B cell (primary cell): ENCODE results near the gene WBP1. TPM values are rescaled to one million over a fixed set of nuclear protein-coding genes. Genes with fewer than 3 reads are reported as not detected.
"Not testable (repeated sequence)": the region's sequence is repeated elsewhere in the genome, so short reads cannot be mapped to it uniquely, and the experiment has no call there.

Experiments
- ATAC-seq: fragments of 200-7000 bp; cut with Tn5 transposase; one replicate; pipeline ENCODE4 v1.10.0; 2021; ENCODE audit warnings: low read depth, mild to moderate bottlenecking, moderate number of reproducible peaks, moderate library complexity
- CTCF ChIA-PET: fragments of 350-600 bp; sonication (Branson Sonifier 250); formaldehyde crosslinking; loops from one replicate; lab custom pipeline; 2021; ENCODE audit warnings: antibody characterized with exemption, inconsistent platforms; lab: Charles Lee
- POLR2A ChIA-PET: fragments of 350-600 bp; sonication (Branson Sonifier 250); formaldehyde crosslinking; loops from one replicate; lab custom pipeline; 2021; ENCODE audit warnings: antibody characterized with exemption; lab: Charles Lee
- DNase-seq: peaks from one replicate; pipeline ENCODE4 v3.0.0; 2013
- H2AFZ ChIP-seq: 2 replicates; pipeline ENCODE4 v1.6.1; 2012; ENCODE audit warnings: mild to moderate bottlenecking, low read depth, low read length; ENCODE audit not compliant: insufficient read depth, poor library complexity, severe bottlenecking
- H3K27ac ChIP-seq, 2 donors: 1 replicate in 1 of 2; 2 replicates in 1 of 2; pipeline ENCODE4 v1.5.1; 2012 to 2013; ENCODE audit warnings: low read length in 2 of 2, mild to moderate bottlenecking in 2 of 2, moderate library complexity in 1 of 2
- H3K27me3 ChIP-seq, 4 experiments: fragments of 200-600 bp in 1 of 4; sonication (generic) in 1 of 4; replicated peaks in 1 of 4; 1 replicate in 2 of 4; 2 replicates in 2 of 4; pipeline versions ENCODE4 v1.6.1 to v1.7.0; 2013 to 2016; ENCODE audit warnings: low read length in 3 of 4, mild to moderate bottlenecking in 2 of 4, mixed read lengths in 1 of 4, moderate library complexity in 1 of 4; ENCODE audit not compliant: insufficient read depth in 4 of 4, control insufficient read depth in 3 of 4; ENCODE audit errors: control extremely low read depth in 1 of 4
- H3K36me3 ChIP-seq, 2 experiments: replicated peaks in 1 of 2; 1 replicate in 1 of 2; 2 replicates in 1 of 2; pipeline versions ENCODE4 v1.6.1 to v1.7.1; 2013; ENCODE audit warnings: low read length in 1 of 2; ENCODE audit not compliant: insufficient read depth in 2 of 2, control insufficient read depth in 1 of 2; ENCODE audit errors: control extremely low read depth in 1 of 2, extremely low read depth in 1 of 2
- H3K4me1 ChIP-seq, 2 donors: fragments of 200-600 bp in 1 of 2; sonication (generic) in 1 of 2; 1 replicate in 1 of 2; 2 replicates in 1 of 2; pipeline versions ENCODE4 v1.5.1 to v1.6.1; 2013 to 2017; ENCODE audit warnings: low read length in 2 of 2; ENCODE audit not compliant: control insufficient read depth in 2 of 2, insufficient read depth in 2 of 2
- H3K4me2 ChIP-seq: replicated peaks from 2 replicates; pipeline ENCODE3; 2012; ENCODE audit warnings: mild to moderate bottlenecking, low read depth, low read length; ENCODE audit not compliant: poor library complexity, severe bottlenecking
- H3K4me3 ChIP-seq, 5 experiments: fragments of 200-600 bp in 1 of 5; sonication (generic) in 1 of 5; 1 replicate in 3 of 5; 2 replicates in 2 of 5; pipeline versions ENCODE4 v1.5.1 to v1.7.0; 2011 to 2016; ENCODE audit warnings: low read length in 4 of 5, mild to moderate bottlenecking in 4 of 5, low read depth in 2 of 5, control low read depth in 1 of 5, moderate library complexity in 1 of 5; ENCODE audit not compliant: insufficient read depth in 1 of 5; ENCODE audit errors: control extremely low read depth in 1 of 5, extremely low read depth in 1 of 5
- H3K79me2 ChIP-seq: fragments of 200-600 bp; sonication (generic); one replicate; pipeline ENCODE4 v1.6.0; 2016; ENCODE audit warnings: low read length; ENCODE audit not compliant: control insufficient read depth, insufficient read depth
- H3K9ac ChIP-seq: fragments of 200-600 bp; sonication (generic); 2 replicates; pipeline ENCODE4 v1.6.1; 2017; ENCODE audit warnings: mild to moderate bottlenecking, low read length, moderate library complexity
- H3K9me3 ChIP-seq, 3 donors: one replicate each; pipeline versions ENCODE4 v1.6.1 to v1.7.1; 2013; ENCODE audit warnings: low read length in 2 of 3; ENCODE audit not compliant: control insufficient read depth in 2 of 3, insufficient read depth in 1 of 3; ENCODE audit errors: control extremely low read depth in 1 of 3
- H4K20me1 ChIP-seq: 2 replicates; pipeline ENCODE4 v1.6.0; 2012; ENCODE audit warnings: mild to moderate bottlenecking, low read length; ENCODE audit not compliant: insufficient read depth, control insufficient read depth, poor library complexity, severe bottlenecking
- H3K27ac Mint-ChIP-seq: one replicate; pipeline ENCODE4 v1.8.0; 2021; ENCODE audit warnings: mixed read lengths
- H3K27me3 Mint-ChIP-seq: one replicate; pipeline ENCODE4 v1.8.0; 2021; ENCODE audit warnings: mixed read lengths
- H3K4me1 Mint-ChIP-seq: one replicate; pipeline ENCODE4 v1.8.0; 2021; ENCODE audit warnings: mixed read lengths
- H3K4me3 Mint-ChIP-seq: one replicate; pipeline ENCODE4 v1.8.0; 2021; ENCODE audit warnings: mixed read lengths
- H3K9me3 Mint-ChIP-seq: one replicate; pipeline ENCODE4 v1.8.0; 2022; ENCODE audit warnings: mixed read lengths; ENCODE audit not compliant: insufficient read depth
- EZH2 ChIP-seq: IDR thresholded peaks from 2 replicates; pipeline ENCODE4 v1.6.1; 2012; ENCODE audit warnings: borderline replicate concordance, low read depth, mild to moderate bottlenecking, moderate library complexity, low read length; ENCODE audit not compliant: insufficient read depth, poor library complexity, severe bottlenecking
- WGBS: methylation state at CpG from one replicate; pipeline ENCODE4 v1.1.5; 2013; ENCODE audit warnings: missing lambda C conversion rate; ENCODE audit not compliant: insufficient coverage; 5-methylcytosine and 5-hydroxymethylcytosine counted together
- intact Hi-C: fragments of 100-400 bp; cut with micrococcal nuclease; formaldehyde crosslinking; loops from one replicate; pipeline ENCODE4 v1.10.0; 2022
- polyA plus RNA-seq: library from polyadenylated mRNA; depleted of rRNA; stranded (reverse); fragments of >200 nt; gene quantifications from 2 replicates; pipeline ENCODE4 v1.2.3, GENCODE V29; 2012
- total RNA-seq, 2 donors: library from RNA; stranded (reverse); fragments of 120-200 nt in 1 of 2; gene quantifications; 1 replicate in 1 of 2; 2 replicates in 1 of 2; pipeline versions ENCODE4 v1.2.3 to v1.2.4, GENCODE V29; 2013 to 2022
- TF ChIP-seq, protein P1 (sequence below): fragments of 200-600 bp; IDR thresholded peaks from one replicate; pipeline ENCODE4 v1.8.0; 2022; ENCODE audit warnings: antibody characterized with exemption, mild to moderate bottlenecking

WBP1 gene
- total and polyA plus RNA-seq, 2 donors (not counting 1 experiment from before 2014, with no cell fraction given): 98.4 to 207 TPM

DNA sequence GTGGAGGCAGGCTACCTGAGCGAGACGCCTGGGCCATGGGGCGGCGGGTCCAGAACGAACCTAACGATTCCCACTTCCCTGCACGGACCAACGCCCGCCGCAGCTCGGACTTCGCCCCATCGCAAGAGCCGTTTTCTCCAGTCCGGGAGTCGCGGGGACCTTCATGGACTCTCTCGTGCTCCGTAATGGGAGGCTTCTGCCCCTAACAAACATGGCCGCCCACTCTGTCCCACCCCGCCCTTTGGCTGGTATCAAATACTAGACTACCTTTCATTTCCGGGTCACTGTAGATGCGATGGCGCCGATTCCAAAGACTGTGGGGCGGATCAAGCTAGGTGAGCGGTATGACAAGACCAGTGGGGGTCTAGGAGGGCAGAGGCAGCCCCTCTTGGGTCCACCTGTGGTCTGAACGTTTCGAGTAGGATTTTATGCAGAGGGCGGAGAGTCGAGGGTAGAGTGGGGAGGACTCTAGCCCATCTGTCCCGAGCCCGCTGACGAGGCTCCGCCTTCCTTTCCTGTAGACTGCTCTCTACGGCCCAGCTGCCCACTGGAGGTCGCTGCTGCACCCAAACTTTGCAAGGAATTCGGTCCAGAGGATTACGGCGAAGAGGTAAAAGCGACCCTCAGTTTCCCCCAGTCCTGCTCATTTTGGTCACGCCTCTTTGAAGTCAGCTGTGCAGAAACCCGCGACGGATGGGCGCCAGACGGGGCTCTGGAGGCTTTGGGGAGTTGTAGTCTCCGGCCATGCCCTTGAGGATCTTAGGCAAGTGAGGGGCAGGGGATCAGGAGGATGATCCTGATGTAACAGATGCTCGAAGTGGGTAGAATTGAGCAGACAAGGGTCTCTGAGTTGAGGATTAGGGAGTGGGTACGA lies 24.8 kb downstream of the WBP1 start, which contains the start of the genes CCDC142 and TTC31:
Gene CCDC142 (minus strand): TSS at position 198 of the 874 bp plus-strand sequence. CDS start 161 bp downstream, at position 37.
Gene TTC31 (plus strand): TSS at position 281 of the 874 bp plus-strand sequence. CDS start 15 bp downstream, at position 296.
- peaks cover 71% of the 10 kb centered on the region for H3K79me2 ChIP-seq
- TF ChIP-seq, protein P1, sequence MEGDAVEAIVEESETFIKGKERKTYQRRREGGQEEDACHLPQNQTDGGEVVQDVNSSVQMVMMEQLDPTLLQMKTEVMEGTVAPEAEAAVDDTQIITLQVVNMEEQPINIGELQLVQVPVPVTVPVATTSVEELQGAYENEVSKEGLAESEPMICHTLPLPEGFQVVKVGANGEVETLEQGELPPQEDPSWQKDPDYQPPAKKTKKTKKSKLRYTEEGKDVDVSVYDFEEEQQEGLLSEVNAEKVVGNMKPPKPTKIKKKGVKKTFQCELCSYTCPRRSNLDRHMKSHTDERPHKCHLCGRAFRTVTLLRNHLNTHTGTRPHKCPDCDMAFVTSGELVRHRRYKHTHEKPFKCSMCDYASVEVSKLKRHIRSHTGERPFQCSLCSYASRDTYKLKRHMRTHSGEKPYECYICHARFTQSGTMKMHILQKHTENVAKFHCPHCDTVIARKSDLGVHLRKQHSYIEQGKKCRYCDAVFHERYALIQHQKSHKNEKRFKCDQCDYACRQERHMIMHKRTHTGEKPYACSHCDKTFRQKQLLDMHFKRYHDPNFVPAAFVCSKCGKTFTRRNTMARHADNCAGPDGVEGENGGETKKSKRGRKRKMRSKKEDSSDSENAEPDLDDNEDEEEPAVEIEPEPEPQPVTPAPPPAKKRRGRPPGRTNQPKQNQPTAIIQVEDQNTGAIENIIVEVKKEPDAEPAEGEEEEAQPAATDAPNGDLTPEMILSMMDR: peak; percentile 90
- TF ChIP-seq EZH2: no peak
- peak within 1 kb of the TSS; percentile 100 for H2AFZ ChIP-seq
- H3K27ac ChIP-seq: peak within 1 kb of the TSS; percentile 71 to 84
- peak; percentile 97 for DNase-seq
- peak; percentile 90 for ATAC-seq
- peak within 1 kb of the TSS; percentile 90 for H3K4me2 ChIP-seq
- intact Hi-C loops: loop anchor here (1.0 to 2.0 kb wide), 8 partner anchors 11 to 91 kb away; partner anchors contain the start of genes AUP1, C2orf81, DOK1 and HTRA2
- no peaks in the 10 kb centered on the region for H3K9me3 Mint-ChIP-seq
- peaks cover 48% of the 10 kb centered on the region for H4K20me1 ChIP-seq
- H3K27me3 Mint-ChIP-seq: no peaks in the 10 kb centered on the region
- CTCF ChIA-PET: interaction anchor here (0.7 to 7.1 kb wide), 30 partner anchors 9 to 1082 kb away, joined by 3 to 149 read pairs (median 4); partner anchors contain the start of genes AUP1, DQX1, HTRA2 and INO80B
- peaks cover 21 to 29% of the 10 kb centered on the region in 2 donors for H3K4me1 ChIP-seq
- peaks cover 0 to 29% of the 10 kb centered on the region in 2 experiments for H3K36me3 ChIP-seq
- WGBS: 1% methylated on average over 50 of the region's 50 CpGs
- peak within 1 kb of the TSS; percentile 99 for H3K27ac Mint-ChIP-seq
- POLR2A ChIA-PET: interaction anchor here (0.8 to 3.8 kb wide), 11 partner anchors 10 to 171 kb away, joined by 3 to 56 read pairs (median 4); partner anchors contain the start of genes AUP1, DQX1, HTRA2 and INO80B
- peak within 1 kb of the TSS; percentile 74 to 96 (median 88) for H3K4me3 ChIP-seq
- H3K27me3 ChIP-seq: no peaks in the 10 kb centered on the region
- H3K9ac ChIP-seq: peak within 1 kb of the TSS; percentile 91
- H3K9me3 ChIP-seq: no peaks in the 10 kb centered on the region
- peaks cover 34% of the 10 kb centered on the region for H3K4me1 Mint-ChIP-seq
- peak within 1 kb of the TSS; percentile 100 for H3K4me3 Mint-ChIP-seq

DNA sequence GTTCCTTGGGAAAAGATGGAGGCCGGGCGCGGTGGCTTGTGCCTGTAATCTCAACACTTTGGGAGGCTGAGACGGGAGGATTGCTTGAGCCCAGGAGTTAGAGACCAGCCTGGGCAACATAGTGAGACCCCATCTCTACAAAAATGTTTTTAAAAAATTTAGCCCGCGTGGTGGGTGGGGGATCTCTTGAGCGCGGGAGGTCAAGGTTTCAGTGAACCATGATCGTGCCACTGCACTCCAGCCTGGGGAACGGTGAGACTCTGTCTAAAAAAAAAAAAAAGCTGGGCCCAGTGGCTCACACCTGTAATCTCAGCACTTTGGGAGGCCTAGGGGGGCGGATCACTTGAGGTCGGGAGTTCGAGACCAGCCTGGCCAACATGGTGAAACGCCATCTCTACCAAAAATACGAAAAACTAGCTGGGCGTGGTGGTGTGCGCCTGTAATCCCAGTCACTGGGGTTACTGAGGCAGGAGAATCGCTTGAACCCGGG lies 25.5 kb downstream of the WBP1 start:
- peak overlapping the region; percentile 74 to 96 (median 88) for H3K4me3 ChIP-seq

More for the DNA sequence above, 25.5 kb downstream of the WBP1 start:
- intact Hi-C loops: loop anchor here (1.0 to 2.0 kb wide), 7 partner anchors 11 to 71 kb away; partner anchors contain the start of genes AUP1, C2orf81, DOK1 and HTRA2
- Histone ChIP-seq H3K4me2 (peak overlapping the region; percentile 90), H4K20me1 (peaks cover 52% of the 10 kb centered on the region), H3K27ac (peak overlapping the region in 1 of 2 donors; percentile 84), H3K9ac (peak overlapping the region; percentile 91), H3K79me2 (peaks cover 71% of the 10 kb centered on the region), H3K36me3 (peaks cover 0 to 35% of the 10 kb centered on the region in 2 experiments), H3K4me1 (peaks cover 21 to 29% of the 10 kb centered on the region in 2 donors), H2AFZ (peak overlapping the region; percentile 100)
- H3K4me3 Mint-ChIP-seq: peak overlapping the region; percentile 100
- ATAC-seq, DNase-seq, H3K27me3 Mint-ChIP-seq, H3K9me3 ChIP-seq, H3K9me3 Mint-ChIP-seq, H3K27me3 ChIP-seq: not testable (repeated sequence)
- peak overlapping the region; percentile 99 for H3K27ac Mint-ChIP-seq
- peaks cover 34% of the 10 kb centered on the region for H3K4me1 Mint-ChIP-seq
- WGBS: 93% methylated on average over 14 of the region's 19 CpGs
- ChIA-PET CTCF (interaction anchor here (0.7 to 7.1 kb wide), 22 partner anchors 10 to 1083 kb away, joined by 3 to 149 read pairs (median 4); partner anchors contain the start of genes AUP1, DQX1, HTRA2 and INO80B), POLR2A (interaction anchor here (1.2 to 3.8 kb wide), 6 partner anchors 11 to 104 kb away, joined by 4 to 56 read pairs (median 16); partner anchors contain the start of genes AUP1, HTRA2, INO80B and MRPL53)
